Upper lobe of right lung (tissue), 1 donor: ENCODE results near the gene TFDP2. TPM values are rescaled to one million over a fixed set of nuclear protein-coding genes. Genes with fewer than 3 reads are reported as not detected.

Source experiments
- ATAC-seq: fragments of 200-7000 bp; cut with Tn5 transposase; one replicate; pipeline ENCODE4 v1.9.1; 2020; ENCODE audit warnings: mild to moderate bottlenecking, moderate library complexity
- DNase-seq: peaks from one replicate; pipeline ENCODE4 v3.0.0-alpha.2; 2020
- H3K27ac ChIP-seq: fragments of 200-600 bp; one replicate; pipeline ENCODE4 v1.8.0; 2022
- H3K27me3 ChIP-seq: fragments of 200-600 bp; one replicate; pipeline ENCODE4 v1.8.0; 2022; ENCODE audit warnings: mild to moderate bottlenecking
- H3K36me3 ChIP-seq: fragments of 200-600 bp; one replicate; pipeline ENCODE4 v1.8.0; 2022
- H3K4me1 ChIP-seq: fragments of 200-600 bp; one replicate; pipeline ENCODE4 v1.8.0; 2022
- H3K4me3 ChIP-seq: fragments of 200-600 bp; one replicate; pipeline ENCODE4 v1.8.0; 2022; ENCODE audit warnings: mild to moderate bottlenecking
- H3K9me3 ChIP-seq: fragments of 200-600 bp; one replicate; pipeline ENCODE4 v1.8.0; 2022
- intact Hi-C: fragments of 100-400 bp; cut with DNase I; formaldehyde crosslinking; loops from one replicate; pipeline ENCODE4 v1.11.0; 2022
- total RNA-seq: library from RNA; stranded (reverse); fragmentation: NEBNext Ultra II Directional; extraction: Animal tissue kit (Norgen Biotek cat#: 25700); gene quantifications from one replicate; pipeline ENCODE4 v1.2.1, GENCODE V29; 2021
- TF ChIP-seq, protein P1 (sequence below): fragments of 200-600 bp; IDR thresholded peaks from one replicate; pipeline ENCODE4 v1.8.0; 2022; ENCODE audit warnings: antibody characterized with exemption
- donor health status: DM: no; HTN: yes; CAD: no; lungs with severe emphysema.

TFDP2 gene
- total RNA-seq, 1 donor from 2014 or later, result 26.7 TPM

DNA sequence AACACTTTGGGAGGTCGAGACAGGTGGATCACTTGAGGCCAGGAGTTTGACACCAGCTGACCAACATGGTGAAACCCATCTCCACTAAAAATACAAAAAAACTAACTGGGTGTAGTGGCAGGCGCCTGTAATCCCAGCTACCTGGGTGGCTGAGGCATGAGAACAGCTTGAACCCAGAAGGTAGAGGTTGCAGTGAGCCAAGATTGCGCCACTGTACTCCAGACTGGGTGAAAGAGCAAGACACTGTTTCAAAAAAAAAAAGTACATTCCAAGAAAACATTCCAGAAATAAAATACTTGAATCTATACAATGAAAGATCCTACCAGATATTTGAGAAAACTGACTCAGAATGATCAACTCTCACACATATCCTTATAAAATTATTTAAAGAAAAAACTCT lies 30.4 kb downstream of the TFDP2 start:
- H3K36me3 ChIP-seq, result no peaks in the 10 kb centered on the region
- intact Hi-C loops, result no loop called here
- TF ChIP-seq, protein P1, sequence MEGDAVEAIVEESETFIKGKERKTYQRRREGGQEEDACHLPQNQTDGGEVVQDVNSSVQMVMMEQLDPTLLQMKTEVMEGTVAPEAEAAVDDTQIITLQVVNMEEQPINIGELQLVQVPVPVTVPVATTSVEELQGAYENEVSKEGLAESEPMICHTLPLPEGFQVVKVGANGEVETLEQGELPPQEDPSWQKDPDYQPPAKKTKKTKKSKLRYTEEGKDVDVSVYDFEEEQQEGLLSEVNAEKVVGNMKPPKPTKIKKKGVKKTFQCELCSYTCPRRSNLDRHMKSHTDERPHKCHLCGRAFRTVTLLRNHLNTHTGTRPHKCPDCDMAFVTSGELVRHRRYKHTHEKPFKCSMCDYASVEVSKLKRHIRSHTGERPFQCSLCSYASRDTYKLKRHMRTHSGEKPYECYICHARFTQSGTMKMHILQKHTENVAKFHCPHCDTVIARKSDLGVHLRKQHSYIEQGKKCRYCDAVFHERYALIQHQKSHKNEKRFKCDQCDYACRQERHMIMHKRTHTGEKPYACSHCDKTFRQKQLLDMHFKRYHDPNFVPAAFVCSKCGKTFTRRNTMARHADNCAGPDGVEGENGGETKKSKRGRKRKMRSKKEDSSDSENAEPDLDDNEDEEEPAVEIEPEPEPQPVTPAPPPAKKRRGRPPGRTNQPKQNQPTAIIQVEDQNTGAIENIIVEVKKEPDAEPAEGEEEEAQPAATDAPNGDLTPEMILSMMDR, result no peak
- no peaks in the 10 kb centered on the region for H3K4me1 ChIP-seq
- no peak overlapping the region for H3K27ac ChIP-seq
- DNase-seq (no peak), ATAC-seq (no peak)
- H3K9me3 ChIP-seq, result no peaks in the 10 kb centered on the region
- H3K4me3 ChIP-seq, result no peak overlapping the region
- no peaks in the 10 kb centered on the region for H3K27me3 ChIP-seq

DNA sequence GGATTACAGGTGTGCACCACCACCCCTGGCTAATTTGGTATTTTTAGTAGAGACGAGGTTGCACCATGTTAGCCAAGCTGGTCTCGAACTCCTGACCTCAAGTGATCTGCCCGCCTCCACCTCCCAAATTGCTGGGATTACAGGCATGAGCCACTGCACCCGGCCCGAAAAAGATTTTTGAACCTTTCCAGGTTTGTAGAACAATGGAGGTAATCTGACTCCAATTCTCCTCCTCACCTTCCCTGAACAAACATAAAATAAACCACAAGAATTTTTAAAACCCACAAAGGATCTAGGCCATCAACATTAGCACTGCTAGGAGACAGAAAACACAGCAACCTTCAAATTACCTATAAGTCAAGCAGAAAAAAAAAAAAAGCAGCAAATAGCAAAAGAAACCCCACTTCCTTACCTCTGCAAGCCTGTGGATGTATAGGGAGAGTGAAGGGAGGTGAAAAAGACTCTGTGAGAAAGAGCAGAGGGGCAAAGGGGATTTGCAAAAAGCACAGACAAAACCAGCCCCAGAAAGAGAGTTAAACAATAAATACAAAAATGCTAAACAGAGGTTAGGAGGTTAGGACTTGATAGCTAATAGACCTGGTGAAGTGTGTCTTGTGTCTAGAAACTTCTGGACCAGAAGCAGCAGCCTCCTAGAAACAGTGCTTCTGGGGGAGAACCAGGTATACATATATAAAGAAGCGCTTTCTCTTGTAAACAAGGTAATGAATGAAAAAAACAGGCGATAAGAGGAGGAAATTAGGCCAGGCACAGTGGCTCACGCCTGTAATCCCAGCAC lies 32.1 kb downstream of the TFDP2 start:
- Histone ChIP-seq H3K36me3 (no peaks in the 10 kb centered on the region), H3K4me1 (no peaks in the 10 kb centered on the region), H3K27me3 (no peaks in the 10 kb centered on the region), H3K4me3 (no peak overlapping the region), H3K9me3 (no peaks in the 10 kb centered on the region), H3K27ac (no peak overlapping the region)
- TF ChIP-seq, protein P1, result no peak
- ATAC-seq (peak; percentile 62), DNase-seq (no peak)
- intact Hi-C loops, result no loop called here

DNA sequence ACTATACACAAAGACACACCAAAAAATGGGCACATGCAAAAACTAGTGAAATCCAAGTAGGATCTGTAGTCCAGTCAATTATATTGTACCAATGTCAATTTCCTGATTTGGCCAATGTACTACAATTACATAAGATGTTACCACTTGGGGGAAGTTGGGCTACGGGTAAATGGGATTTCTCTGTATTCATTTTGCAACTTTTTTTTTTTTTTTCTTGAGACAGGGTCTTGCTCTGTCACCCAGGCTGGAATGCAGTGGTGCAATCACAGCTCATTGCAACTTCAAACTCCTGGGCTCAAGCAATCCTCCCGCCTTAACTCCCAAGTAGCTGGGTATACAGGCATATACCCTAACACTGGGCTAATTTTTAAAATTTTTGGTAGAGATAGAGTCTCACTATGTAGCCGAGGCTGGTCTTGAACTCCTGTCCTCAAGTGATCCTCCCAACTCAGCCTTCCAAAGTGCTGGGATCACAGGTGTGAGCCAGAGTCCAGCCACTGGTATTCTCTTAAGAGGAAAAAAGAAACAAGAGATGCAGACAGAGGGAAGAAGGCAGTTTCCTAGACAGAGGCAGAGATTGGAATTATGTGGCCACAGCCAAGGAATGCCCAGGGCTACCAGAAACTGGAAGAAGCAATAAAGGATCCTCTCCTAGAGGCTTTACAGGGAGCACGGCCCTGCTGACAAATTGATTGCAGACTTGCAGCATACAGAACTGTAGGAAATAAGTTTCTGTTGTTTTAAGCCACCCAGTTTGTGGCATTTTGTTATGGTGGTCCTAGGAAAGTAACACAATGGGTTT lies 33.3 kb downstream of the TFDP2 start:
- TF ChIP-seq, protein P1, result no peak
- Histone ChIP-seq H3K27ac (no peak overlapping the region), H3K27me3 (no peaks in the 10 kb centered on the region), H3K36me3 (no peaks in the 10 kb centered on the region), H3K4me1 (no peaks in the 10 kb centered on the region), H3K9me3 (no peaks in the 10 kb centered on the region), H3K4me3 (no peak overlapping the region)
- intact Hi-C loops, result no loop called here
- no peak for DNase-seq
- peak; percentile 50 for ATAC-seq

DNA sequence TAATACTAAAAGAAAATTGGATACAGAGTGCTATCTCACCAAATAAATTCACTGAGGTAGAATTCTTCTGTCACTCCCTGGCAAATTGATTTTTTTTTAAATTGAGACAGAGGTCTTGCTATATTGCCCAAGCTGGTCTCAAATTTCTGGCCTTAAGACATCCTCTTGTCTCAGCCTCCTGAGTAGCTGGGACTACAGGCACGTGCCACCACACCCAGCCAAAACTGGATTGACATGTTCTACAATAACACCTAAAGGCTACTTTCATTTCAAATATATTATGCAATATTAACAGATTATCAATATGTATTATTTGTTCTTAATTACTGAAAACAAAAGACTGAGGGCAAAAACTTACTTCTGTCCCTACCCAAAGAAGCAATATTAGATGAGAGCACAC lies 36.7 kb downstream of the TFDP2 start:
- TF ChIP-seq, protein P1, result no peak
- Histone ChIP-seq H3K27me3 (no peaks in the 10 kb centered on the region), H3K36me3 (no peaks in the 10 kb centered on the region), H3K4me3 (no peak overlapping the region), H3K9me3 (no peaks in the 10 kb centered on the region), H3K27ac (no peak overlapping the region), H3K4me1 (no peaks in the 10 kb centered on the region)
- ATAC-seq (no peak), DNase-seq (no peak)
- intact Hi-C loops, result no loop called here

DNA sequence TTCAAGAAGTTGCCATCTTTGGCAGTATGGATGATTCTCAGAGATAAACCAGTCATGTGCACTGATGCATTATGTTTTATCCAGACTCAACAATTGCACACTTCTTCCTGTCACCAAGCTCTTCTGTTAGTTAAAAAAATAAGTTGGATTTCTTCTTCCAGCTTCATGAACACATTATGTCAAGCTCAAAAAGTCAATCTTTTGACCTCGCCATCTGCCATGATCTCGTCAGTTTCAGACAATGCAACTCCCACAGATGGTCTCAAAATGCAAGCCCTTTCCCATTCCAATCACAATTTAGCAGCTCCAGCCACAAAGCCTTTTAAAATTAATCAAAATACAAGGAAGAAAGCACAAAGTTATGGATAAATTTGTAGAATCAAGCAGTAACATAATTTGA lies 42.8 kb downstream of the TFDP2 start:
- no peaks in the 10 kb centered on the region for H3K4me1 ChIP-seq
- TF ChIP-seq, protein P1, result no peak
- no peaks in the 10 kb centered on the region for H3K27me3 ChIP-seq
- no peaks in the 10 kb centered on the region for H3K36me3 ChIP-seq
- H3K4me3 ChIP-seq, result no peak overlapping the region
- no peak overlapping the region for H3K27ac ChIP-seq
- intact Hi-C loops, result no loop called here
- H3K9me3 ChIP-seq, result no peaks in the 10 kb centered on the region
- DNase-seq, result no peak
- no peak for ATAC-seq
